Subcutaneous preadipocyte (primary cell): ENCODE results near the gene AOC3. TPM values are rescaled to one million over a fixed set of nuclear protein-coding genes. Genes with fewer than 3 reads are reported as not detected.

Experiments
- small RNA-seq: library from RNA; depleted of rRNA; stranded (forward); fragments of <200 nt; gene quantifications from one replicate; pipeline ENCODE3, GENCODE V24; 2012
- total RNA-seq: library from RNA; depleted of rRNA; stranded (reverse); fragments of >200 nt; gene quantifications from 2 replicates; pipeline ENCODE4 v1.2.3, GENCODE V29; 2012

Gene AOC3
- total RNA-seq: 0.20 and 0.37 TPM in 2 replicates

GRCh38 chr17:42850954-42851353 lies at the start of gene AOC3:
TSS of gene AOC3 (plus strand) at chr17:42851199. CDS start at chr17:42851344, 145 bp downstream.

DNA sequence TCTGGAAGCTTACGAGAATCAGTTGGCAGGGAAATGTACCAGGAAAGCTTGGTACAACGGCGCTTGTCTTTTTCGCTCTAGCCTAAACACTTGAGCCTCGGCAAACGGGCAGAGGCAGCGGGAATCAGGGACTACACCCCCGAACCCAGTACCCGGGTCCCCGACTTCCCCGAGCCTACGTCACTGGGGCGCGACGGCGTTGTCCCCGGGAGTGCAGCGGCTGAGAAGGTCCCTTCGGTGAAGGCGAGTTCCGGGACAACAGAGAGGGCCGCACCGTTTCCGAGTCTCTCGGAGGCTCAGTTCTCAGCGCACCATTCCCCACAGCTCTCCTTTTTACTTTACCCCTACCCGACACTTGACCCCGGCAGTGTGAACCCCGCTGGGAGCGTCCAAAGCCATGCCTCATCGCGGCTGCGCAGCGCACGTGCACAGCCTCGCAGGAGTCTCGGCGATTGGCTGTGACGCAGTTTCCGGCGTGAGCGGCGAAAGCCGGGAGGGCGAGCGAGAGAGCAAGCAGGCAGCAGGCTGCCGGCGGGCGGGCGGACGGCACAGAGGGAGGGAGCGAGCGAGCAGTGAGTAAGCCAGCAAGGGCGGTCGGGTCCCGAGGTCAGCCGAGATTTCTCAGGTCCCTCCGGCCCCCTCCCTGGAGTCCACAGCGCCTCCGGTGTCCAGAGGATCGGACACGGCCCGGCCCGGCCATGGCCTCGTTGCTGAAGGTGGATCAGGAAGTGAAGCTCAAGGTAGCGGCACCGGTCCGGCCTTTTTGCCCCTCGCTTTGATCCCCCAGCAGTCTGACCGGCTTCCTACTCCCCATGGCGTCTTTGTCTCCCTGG lies 17.8 kb upstream of the AOC3 start, which contains the start of gene PSME3:
Gene PSME3 (plus strand): TSS at position 464 of the 833 bp plus-strand sequence. CDS start 235 bp downstream, at position 699.

GRCh38 chr17:42844271-42844670 lies 6.7 kb upstream of the AOC3 start, which contains the start of gene AOC2:
TSS of gene AOC2 (plus strand) at chr17:42844580. CDS start at chr17:42844627, 47 bp downstream.

DNA sequence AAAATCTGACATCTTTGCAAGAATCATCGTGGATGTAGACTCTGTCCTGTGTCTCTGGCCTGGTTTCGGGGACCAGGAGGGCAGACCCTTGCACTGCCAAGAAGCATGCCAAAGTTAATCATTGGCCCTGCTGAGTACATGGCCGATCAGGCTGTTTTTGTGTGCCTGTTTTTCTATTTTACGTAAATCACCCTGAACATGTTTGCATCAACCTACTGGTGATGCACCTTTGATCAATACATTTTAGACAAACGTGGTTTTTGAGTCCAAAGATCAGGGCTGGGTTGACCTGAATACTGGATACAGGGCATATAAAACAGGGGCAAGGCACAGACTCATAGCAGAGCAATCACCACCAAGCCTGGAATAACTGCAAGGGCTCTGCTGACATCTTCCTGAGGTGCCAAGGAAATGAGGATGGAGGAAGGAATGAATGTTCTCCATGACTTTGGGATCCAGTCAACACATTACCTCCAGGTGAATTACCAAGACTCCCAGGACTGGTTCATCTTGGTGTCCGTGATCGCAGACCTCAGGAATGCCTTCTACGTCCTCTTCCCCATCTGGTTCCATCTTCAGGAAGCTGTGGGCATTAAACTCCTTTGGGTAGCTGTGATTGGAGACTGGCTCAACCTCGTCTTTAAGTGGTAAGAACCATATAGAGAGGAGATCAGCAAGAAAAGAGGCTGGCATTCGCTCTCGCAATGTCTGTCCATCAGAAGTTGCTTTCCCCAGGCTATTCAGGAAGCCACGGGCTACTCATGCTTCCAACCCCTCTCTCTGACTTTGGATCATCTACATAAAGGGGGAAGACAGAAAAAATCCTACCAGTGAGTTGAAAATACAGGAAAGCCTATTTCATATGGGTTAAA lies 49.7 kb downstream of the AOC3 start, which contains the start of gene G6PC1:
Gene G6PC1 (plus strand): TSS at position 340 of the 872 bp plus-strand sequence. CDS start 78 bp downstream, at position 418.

Small RNAs within 50 kb of the gene (small RNA-seq; reads per million reads assigned to genes)
- not detected for gene MIR6781
- gene RNU6-287P: not detected

Other genes with a start within 250 kb of the AOC3 start
- gene RETREG3, start 241.8 kb upstream of the AOC3 start, total RNA-seq: 41.5 and 53.2 TPM in 2 replicates
- gene TUBG1, start 241.5 kb upstream of the AOC3 start, total RNA-seq: 55.9 and 60.2 TPM in 2 replicates
- 12.9 TPM in 2 replicates for gene TUBG2, start 191.9 kb upstream of the AOC3 start, total RNA-seq
- gene PLEKHH3, start 174.2 kb upstream of the AOC3 start, total RNA-seq: 11.8 and 12.9 TPM in 2 replicates
- gene CCR10, start 169.4 kb upstream of the AOC3 start, total RNA-seq: 2.2 and 3.9 TPM in 2 replicates
- gene CNTNAP1, start 168.7 kb upstream of the AOC3 start, total RNA-seq: 15.8 and 16.8 TPM in 2 replicates
- 26.5 and 26.6 TPM in 2 replicates for gene EZH1, start 106.2 kb upstream of the AOC3 start, total RNA-seq
- gene RAMP2, start 90.0 kb upstream of the AOC3 start, total RNA-seq: 0.73 TPM in 1 of 2 replicates, not detected in the other
- 50.6 and 55.1 TPM in 2 replicates for gene VPS25, start 77.8 kb upstream of the AOC3 start, total RNA-seq
- 0.59 TPM in 1 of 2 replicates, not detected in the other for gene WNK4, start 70.6 kb upstream of the AOC3 start, total RNA-seq
- 54.0 and 61.0 TPM in 2 replicates for gene COA3, start 52.5 kb upstream of the AOC3 start, total RNA-seq
- not detected in 2 replicates for gene CNTD1, start 52.3 kb upstream of the AOC3 start, total RNA-seq
- 63.6 and 66.3 TPM in 2 replicates for gene BECN1, start 26.9 kb upstream of the AOC3 start, total RNA-seq
- 101 and 117 TPM in 2 replicates for gene PSME3, start 17.8 kb upstream of the AOC3 start, total RNA-seq
- gene AOC2, start 6.6 kb upstream of the AOC3 start, total RNA-seq: 0.73 and 1.4 TPM in 2 replicates
- not detected in 2 replicates for gene G6PC1, start 49.6 kb downstream of the AOC3 start, total RNA-seq
- gene AARSD1, start 113.3 kb downstream of the AOC3 start, total RNA-seq: 14.3 and 15.2 TPM in 2 replicates
- gene PTGES3L, start 128.9 kb downstream of the AOC3 start, total RNA-seq: not detected in 2 replicates
- 4.8 and 7.2 TPM in 2 replicates for gene RUNDC1, start 129.4 kb downstream of the AOC3 start, total RNA-seq
- 1,167 and 2,306 TPM in 2 replicates for gene RPL27, start 147.2 kb downstream of the AOC3 start, total RNA-seq
- 17.2 and 33.1 TPM in 2 replicates for gene IFI35, start 155.6 kb downstream of the AOC3 start, total RNA-seq
- 304 and 349 TPM in 2 replicates for gene VAT1, start 171.2 kb downstream of the AOC3 start, total RNA-seq
- gene RND2, start 174.0 kb downstream of the AOC3 start, total RNA-seq: under 0.01 and 0.39 TPM in 2 replicates